CD4-positive, alpha-beta T cell treated with Interleukin-15 for 4 hours (primary cell): ENCODE data around the gene FCHO2.

ENCODE experiments used
- DNase-seq: peaks from one replicate; pipeline ENCODE4 v3.0.0-alpha.2; 2020; ENCODE audit warnings: low spot score

Gene FCHO2

GRCh38 chr5:73112359-73112758 is 156.5 kb downstream of the FCHO2 start:
- no peak for DNase-seq

GRCh38 chr5:73114044-73114688 is 158.3 kb downstream of the FCHO2 start:
- DNase-seq = no peak

GRCh38 chr5:73115399-73116051 is 159.7 kb downstream of the FCHO2 start:
- no peak for DNase-seq

- DNase-seq = no peak
These were observed 160.7 kb downstream of the FCHO2 start for GRCh38 chr5:73116506-73116905.

- DNase-seq = no peak
These were observed 161.4 kb downstream of the FCHO2 start for GRCh38 chr5:73117088-73117740.

GRCh38 chr5:73118391-73118973 is 162.6 kb downstream of the FCHO2 start:
- DNase-seq = no peak

- DNase-seq = no peak
These were observed 163.8 kb downstream of the FCHO2 start for GRCh38 chr5:73119451-73120157.

GRCh38 chr5:73120222-73121118 is 164.6 kb downstream of the FCHO2 start, which contains the start of gene TMEM171:
Gene TMEM171 (plus strand): TSS chr5:73120575. CDS start chr5:73123374, 2,799 bp downstream.
- no peak for DNase-seq

GRCh38 chr5:73121119-73121463 is 165.2 kb downstream of the FCHO2 start:
- DNase-seq = no peak

- DNase-seq = no peak
These were observed 167.3 kb downstream of the FCHO2 start for GRCh38 chr5:73122875-73123810.

- DNase-seq = no peak
These were observed 169.4 kb downstream of the FCHO2 start for GRCh38 chr5:73125289-73125688.

GRCh38 chr5:73126381-73126780 is 170.5 kb downstream of the FCHO2 start:
- DNase-seq = no peak

- no peak for DNase-seq
These were observed 171.1 kb downstream of the FCHO2 start for GRCh38 chr5:73126957-73127356.

- DNase-seq = no peak
These were observed 173.3 kb downstream of the FCHO2 start for GRCh38 chr5:73129143-73129542.

- no peak for DNase-seq
These were observed 175.0 kb downstream of the FCHO2 start for GRCh38 chr5:73130811-73131210.

GRCh38 chr5:73131711-73132425 is 176.0 kb downstream of the FCHO2 start:
- DNase-seq = no peak

GRCh38 chr5:73132759-73133158 is 176.9 kb downstream of the FCHO2 start:
- no peak for DNase-seq

- no peak for DNase-seq
These were observed 179.2 kb downstream of the FCHO2 start for GRCh38 chr5:73135021-73135420.

GRCh38 chr5:73135429-73136054 is 179.7 kb downstream of the FCHO2 start:
- no peak for DNase-seq
